Measurements from ENCODE around the gene MUCL1.
A peak's percentile ranks its signal among the peaks of the same experiment; 100 is the strongest.

The MUCL1 gene

DNA sequence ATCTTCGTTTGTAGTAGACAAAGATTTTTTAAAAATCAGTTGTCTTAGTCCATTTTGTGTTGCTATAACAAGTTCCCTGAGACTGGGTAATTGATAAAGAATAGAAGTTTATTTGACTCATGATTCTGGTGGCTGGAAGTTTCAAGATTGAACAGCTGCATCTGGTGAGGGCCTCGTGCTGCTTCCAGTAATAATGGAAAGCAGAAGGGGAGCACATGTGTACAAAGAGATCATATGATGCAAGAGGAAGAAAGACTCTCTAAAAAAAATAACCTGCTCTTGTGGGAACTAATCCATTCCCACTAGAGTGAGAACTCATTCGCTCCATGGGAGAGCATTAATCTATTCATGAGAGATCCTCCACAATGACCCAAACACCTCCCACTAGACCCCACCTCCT is 24.8 kb downstream of the MUCL1 start:
- no peaks in the 10 kb centered on the region for H3K36me3 ChIP-seq (ENCODE audit: control insufficient read depth in 2 of 2, insufficient read depth in 1 of 2, low read length in 2 of 2)
- ChIA-PET POLR2A (no interaction called here), CTCF (interaction anchor here (1.1 to 1.4 kb wide), 2 partner anchors 221 to 299 kb away, joined by 3 read pairs; no protein-coding TSS in a partner anchor)
- H3K9me3 ChIP-seq (ENCODE audit: control insufficient read depth, insufficient read depth, low read depth, low read length): no peaks in the 10 kb centered on the region
- TF ChIP-seq ZBTB17 (tag by site-specific recombination; IDR thresholded peaks at IDR 0.05) (peak; percentile 23; the same call in 1 of the 2 replicates), EGR2 (tag by site-specific recombination; IDR thresholded peaks at IDR 0.05; ENCODE audit: low read depth) (no peak), SETDB1 (IDR thresholded peaks at IDR 0.05; ENCODE audit: insufficient read length, low read length) (no peak)
- TF ChIP-seq, protein P1, sequence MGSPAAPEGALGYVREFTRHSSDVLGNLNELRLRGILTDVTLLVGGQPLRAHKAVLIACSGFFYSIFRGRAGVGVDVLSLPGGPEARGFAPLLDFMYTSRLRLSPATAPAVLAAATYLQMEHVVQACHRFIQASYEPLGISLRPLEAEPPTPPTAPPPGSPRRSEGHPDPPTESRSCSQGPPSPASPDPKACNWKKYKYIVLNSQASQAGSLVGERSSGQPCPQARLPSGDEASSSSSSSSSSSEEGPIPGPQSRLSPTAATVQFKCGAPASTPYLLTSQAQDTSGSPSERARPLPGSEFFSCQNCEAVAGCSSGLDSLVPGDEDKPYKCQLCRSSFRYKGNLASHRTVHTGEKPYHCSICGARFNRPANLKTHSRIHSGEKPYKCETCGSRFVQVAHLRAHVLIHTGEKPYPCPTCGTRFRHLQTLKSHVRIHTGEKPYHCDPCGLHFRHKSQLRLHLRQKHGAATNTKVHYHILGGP (tag by site-specific recombination; IDR thresholded peaks at IDR 0.05): 0 out of 2 replicates have a peak, but pooled peaks have one; percentile 33
- no peak overlapping the region for H3K27ac ChIP-seq (ENCODE audit: extremely low read depth, low read depth, low read length)
- H3K4me3 ChIP-seq (ENCODE audit: low read depth, low read length): no peak overlapping the region
- no peaks in the 10 kb centered on the region for H3K4me1 ChIP-seq (ENCODE audit: control insufficient read depth, insufficient read depth, low read length)

DNA sequence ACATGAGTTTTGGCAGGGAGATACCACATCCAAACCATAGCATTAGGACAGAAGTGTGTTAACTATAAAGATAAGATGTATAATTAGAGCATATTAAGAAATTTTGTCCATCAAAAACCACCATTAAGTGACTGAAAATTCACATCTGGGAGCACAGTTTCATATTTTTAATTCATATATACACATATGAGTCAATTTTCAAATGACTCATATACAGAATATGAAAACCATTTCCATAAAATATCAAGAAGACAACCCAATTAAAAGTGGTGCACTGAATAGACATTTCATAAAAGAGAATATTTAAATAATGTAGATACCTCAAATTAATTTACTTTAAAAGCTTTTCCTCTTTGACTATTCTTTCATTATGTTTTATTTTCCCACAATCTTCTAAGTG is 25.3 kb downstream of the MUCL1 start:
- Histone ChIP-seq H3K27ac (ENCODE audit: extremely low read depth, low read depth, low read length) (no peak overlapping the region), H3K4me3 (ENCODE audit: low read depth, low read length) (no peak overlapping the region), H3K36me3 (ENCODE audit: control insufficient read depth in 2 of 2, insufficient read depth in 1 of 2, low read length in 2 of 2) (no peaks in the 10 kb centered on the region), H3K9me3 (ENCODE audit: control insufficient read depth, insufficient read depth, low read depth, low read length) (no peaks in the 10 kb centered on the region), H3K4me1 (ENCODE audit: control insufficient read depth, insufficient read depth, low read length) (no peaks in the 10 kb centered on the region)
- CTCF ChIA-PET: interaction anchor here (1.1 to 1.4 kb wide), 2 partner anchors 221 to 300 kb away, joined by 3 read pairs; no protein-coding TSS in a partner anchor
- TF ChIP-seq ZNF121 (tag by site-specific recombination; IDR thresholded peaks at IDR 0.05) (no peak), KLF7 (tag by site-specific recombination; IDR thresholded peaks at IDR 0.05; ENCODE audit: borderline replicate concordance) (no peak), ZNF514 (tag by site-specific recombination; IDR thresholded peaks at IDR 0.05) (no peak), OVOL3 (tag by site-specific recombination; IDR thresholded peaks at IDR 0.05) (no peak), KLF16 (tag by site-specific recombination; IDR thresholded peaks at IDR 0.05) (no peak), ZNF19 (tag by site-specific recombination; IDR thresholded peaks at IDR 0.05; ENCODE audit: low read depth) (no peak), GLIS1 (tag by site-specific recombination; IDR thresholded peaks at IDR 0.05) (no peak), SCRT1 (tag by site-specific recombination; IDR thresholded peaks at IDR 0.05; ENCODE audit: borderline replicate concordance) (no peak), ZNF311 (tag by site-specific recombination; IDR thresholded peaks at IDR 0.05; ENCODE audit: borderline replicate concordance) (no peak)
- TF ChIP-seq, protein P2, sequence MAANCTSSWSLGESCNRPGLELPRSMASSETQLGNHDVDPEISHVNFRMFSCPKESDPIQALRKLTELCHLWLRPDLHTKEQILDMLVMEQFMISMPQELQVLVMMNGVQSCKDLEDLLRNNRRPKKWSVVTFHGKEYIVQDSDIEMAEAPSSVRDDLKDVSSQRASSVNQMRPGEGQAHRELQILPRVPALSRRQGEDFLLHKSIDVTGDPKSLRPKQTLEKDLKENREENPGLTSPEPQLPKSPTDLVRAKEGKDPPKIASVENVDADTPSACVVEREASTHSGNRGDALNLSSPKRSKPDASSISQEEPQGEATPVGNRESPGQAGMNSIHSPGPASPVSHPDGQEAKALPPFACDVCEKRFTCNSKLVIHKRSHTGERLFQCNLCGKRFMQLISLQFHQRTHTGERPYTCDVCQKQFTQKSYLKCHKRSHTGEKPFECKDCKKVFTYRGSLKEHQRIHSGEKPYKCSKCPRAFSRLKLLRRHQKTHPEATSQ (tag by site-specific recombination; IDR thresholded peaks at IDR 0.05): no peak
- TF ChIP-seq, protein P3, sequence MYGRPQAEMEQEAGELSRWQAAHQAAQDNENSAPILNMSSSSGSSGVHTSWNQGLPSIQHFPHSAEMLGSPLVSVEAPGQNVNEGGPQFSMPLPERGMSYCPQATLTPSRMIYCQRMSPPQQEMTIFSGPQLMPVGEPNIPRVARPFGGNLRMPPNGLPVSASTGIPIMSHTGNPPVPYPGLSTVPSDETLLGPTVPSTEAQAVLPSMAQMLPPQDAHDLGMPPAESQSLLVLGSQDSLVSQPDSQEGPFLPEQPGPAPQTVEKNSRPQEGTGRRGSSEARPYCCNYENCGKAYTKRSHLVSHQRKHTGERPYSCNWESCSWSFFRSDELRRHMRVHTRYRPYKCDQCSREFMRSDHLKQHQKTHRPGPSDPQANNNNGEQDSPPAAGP (tag by site-specific recombination; IDR thresholded peaks at IDR 0.05): no peak
- POLR2A ChIA-PET: no interaction called here

DNA sequence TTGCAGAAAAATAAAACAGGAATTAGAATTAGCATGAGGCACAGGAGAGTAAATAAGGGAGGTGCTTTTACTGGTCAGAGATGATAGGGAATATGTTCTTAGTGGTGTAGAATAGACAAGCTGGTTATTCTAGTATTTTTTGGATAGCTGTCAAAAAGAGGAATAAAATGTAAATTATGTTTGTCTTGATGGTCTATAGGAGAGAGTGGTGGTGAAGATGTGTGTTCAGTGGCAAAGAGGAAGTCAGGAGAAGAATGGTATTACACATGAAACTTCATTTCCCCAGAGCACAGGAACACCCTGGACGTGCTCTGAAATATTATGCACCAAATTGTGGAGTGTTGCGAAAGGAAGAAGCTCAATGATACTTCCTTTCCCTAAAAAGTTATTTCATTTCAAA is 27.8 kb downstream of the MUCL1 start:
- H3K4me1 ChIP-seq (ENCODE audit: control insufficient read depth, insufficient read depth, low read length): no peaks in the 10 kb centered on the region
- POLR2A ChIA-PET: no interaction called here
- H3K9me3 ChIP-seq (ENCODE audit: control insufficient read depth, insufficient read depth, low read depth, low read length): no peaks in the 10 kb centered on the region
- H3K36me3 ChIP-seq (ENCODE audit: control insufficient read depth in 2 of 2, insufficient read depth in 1 of 2, low read length in 2 of 2): no peaks in the 10 kb centered on the region
- TF ChIP-seq YY1 (tag by site-specific recombination; IDR thresholded peaks at IDR 0.05) (no peak), ZNF654 (tag by site-specific recombination; IDR thresholded peaks at IDR 0.05; ENCODE audit: low read depth) (no peak), ZNF335 (tag by site-specific recombination; conservative IDR thresholded peaks at IDR 0.05) (no peak)
- no peak overlapping the region for H3K4me3 ChIP-seq (ENCODE audit: low read depth, low read length)
- no peak overlapping the region for H3K27ac ChIP-seq (ENCODE audit: extremely low read depth, low read depth, low read length)
- CTCF ChIA-PET: interaction anchor here (0.6 to 1.8 kb wide), 3 partner anchors 28 to 303 kb away, joined by 3 to 4 read pairs (median 3); partner anchors contain the start of gene MUCL1
